ENCODE measurements around the gene SNAI3. TPM values are rescaled to one million over a fixed set of nuclear protein-coding genes. Genes with fewer than 3 reads are reported as not detected.
A peak's percentile ranks its signal among the peaks of the same experiment; 100 is the strongest.

Gene SNAI3
- total and polyA plus RNA-seq, 2 donors (not counting 1 experiment from before 2014, with no cell fraction given), result 6.5 to 8.8 TPM

GRCh38 chr16:88691129-88691813 is 5.0 kb upstream of the SNAI3 start:
- H3K27me3 Mint-ChIP-seq, result no peaks in the 10 kb centered on the region
- Histone ChIP-seq H3K27ac (ENCODE audit: low read length in 2 of 2) (no peak overlapping the region), H3K4me3 (ENCODE audit: control extremely low read depth in 1 of 5, extremely low read depth in 1 of 5, insufficient read depth in 1 of 5, low read depth in 2 of 5, low read length in 4 of 5) (no peak overlapping the region), H3K79me2 (ENCODE audit: control insufficient read depth, insufficient read depth, low read length) (peaks cover 2% of the 10 kb centered on the region), H3K9me3 (ENCODE audit: control extremely low read depth in 1 of 3, control insufficient read depth in 2 of 3, insufficient read depth in 1 of 3, low read length in 2 of 3) (peaks cover 0 to 4% (median 0%) of the 10 kb centered on the region in 3 donors), H4K20me1 (ENCODE audit: control insufficient read depth, insufficient read depth, low read length, poor library complexity, severe bottlenecking) (peaks cover 13% of the 10 kb centered on the region), H2AFZ (ENCODE audit: insufficient read depth, low read depth, low read length, poor library complexity, severe bottlenecking) (no peak overlapping the region), H3K4me2 (replicated peaks; ENCODE audit: low read depth, low read length, poor library complexity, severe bottlenecking) (peak overlapping the region; percentile 73), H3K4me1 (ENCODE audit: control insufficient read depth in 2 of 2, insufficient read depth in 2 of 2, low read length in 2 of 2) (peaks cover 23 to 45% of the 10 kb centered on the region in 2 donors), H3K36me3 (replicated peaks in 1 of 2; ENCODE audit: control extremely low read depth in 1 of 2, control insufficient read depth in 1 of 2, extremely low read depth in 1 of 2, insufficient read depth in 2 of 2, low read length in 1 of 2) (peaks cover 0 to 13% of the 10 kb centered on the region in 2 experiments), H3K9ac (ENCODE audit: low read length) (no peak overlapping the region), H3K27me3 (replicated peaks in 1 of 4; ENCODE audit: control extremely low read depth in 1 of 4, control insufficient read depth in 3 of 4, insufficient read depth in 4 of 4, low read length in 3 of 4) (no peaks in the 10 kb centered on the region)
- no peak overlapping the region for H3K4me3 Mint-ChIP-seq
- ATAC-seq (ENCODE audit: low read depth), result no peak
- TF ChIP-seq EZH2 (IDR thresholded peaks at IDR 0.05; ENCODE audit: borderline replicate concordance, insufficient read depth, low read depth, low read length, poor library complexity, severe bottlenecking) (no peak), CTCF (IDR thresholded peaks at IDR 0.05) (no peak)
- H3K9me3 Mint-ChIP-seq (ENCODE audit: insufficient read depth), result no peaks in the 10 kb centered on the region
- POLR2A ChIA-PET, result interaction anchor here (1.4 to 1.7 kb wide), 2 partner anchors 10 kb away, joined by 8 to 9 read pairs; no protein-coding TSS in a partner anchor
- intact Hi-C loops (cut with micrococcal nuclease), result no loop called here
- WGBS (ENCODE audit: insufficient coverage), result 92% methylated on average over 33 of the region's 33 CpGs
- peak overlapping the region; percentile 66 for H3K27ac Mint-ChIP-seq
- no peak for DNase-seq
- CTCF ChIA-PET, result interaction anchor here (0.7 to 1.3 kb wide), 2 partner anchors 10 to 46 kb away, joined by 3 to 4 read pairs; no protein-coding TSS in a partner anchor
- peaks cover 27% of the 10 kb centered on the region for H3K4me1 Mint-ChIP-seq

Data from B cell (primary cell).